HG03095 (cell line): Measurements from ENCODE around the gene LAMB1.

ENCODE experiments used
- ATAC-seq: cut with Tn5 transposase; IDR thresholded peaks from one replicate; pipeline ENCODE4 v1.9.1; 2021; ENCODE audit warnings: moderate library complexity; ENCODE audit not compliant: unreplicated experiment

LAMB1 gene

GRCh38 chr7:108018668-108019067 is 15.7 kb upstream of the LAMB1 start:
- no peak for ATAC-seq

GRCh38 chr7:108017776-108018151 is 14.8 kb upstream of the LAMB1 start:
- no peak for ATAC-seq

- ATAC-seq: no peak
Measured at GRCh38 chr7:108016841-108017775, 14.1 kb upstream of the LAMB1 start.

GRCh38 chr7:108015740-108016139 is 12.8 kb upstream of the LAMB1 start:
- no peak for ATAC-seq

- no peak for ATAC-seq
Measured at GRCh38 chr7:108014747-108015682, 12.1 kb upstream of the LAMB1 start.

GRCh38 chr7:108014215-108014614 is 11.3 kb upstream of the LAMB1 start:
- no peak for ATAC-seq

GRCh38 chr7:108012499-108013430 is 9.8 kb upstream of the LAMB1 start:
- ATAC-seq: no peak

- ATAC-seq: no peak
Measured at GRCh38 chr7:108010377-108010776, 7.4 kb upstream of the LAMB1 start.

- no peak for ATAC-seq
Measured at GRCh38 chr7:108009873-108010272, 6.9 kb upstream of the LAMB1 start.

- ATAC-seq: no peak
Measured at GRCh38 chr7:108008827-108009226, 5.9 kb upstream of the LAMB1 start.

- ATAC-seq: no peak
Measured at GRCh38 chr7:108008240-108008639, 5.3 kb upstream of the LAMB1 start.

- no peak for ATAC-seq
Measured at GRCh38 chr7:108007762-108008161, 4.8 kb upstream of the LAMB1 start.

- ATAC-seq: no peak
Measured at GRCh38 chr7:108007261-108007660, 4.3 kb upstream of the LAMB1 start.

GRCh38 chr7:108004220-108005142 is 1.5 kb upstream of the LAMB1 start:
- peak; percentile 72 for ATAC-seq

GRCh38 chr7:108003599-108003935 is 606 bp upstream of the LAMB1 start:
- ATAC-seq: no peak

GRCh38 chr7:108001764-108002725 is 916 bp downstream of the LAMB1 start:
- ATAC-seq: no peak

- no peak for ATAC-seq
Measured at GRCh38 chr7:108000875-108001763, 1.8 kb downstream of the LAMB1 start.
